Mesodermal cell (in vitro differentiated cells): Measurements from ENCODE around the gene RPL7A.

Source experiments
- H3K27ac ChIP-seq: 2 replicates; pipeline ENCODE4 v1.7.0; 2013; ENCODE audit warnings: mild to moderate bottlenecking, low read depth, low read length, moderate library complexity; ENCODE audit not compliant: severe bottlenecking
- H3K36me3 ChIP-seq: 2 replicates; pipeline ENCODE4 v1.7.1; 2013; ENCODE audit warnings: mild to moderate bottlenecking, low read length, moderate library complexity; ENCODE audit not compliant: control insufficient read depth, insufficient read depth
- H3K4me1 ChIP-seq: one replicate; pipeline ENCODE4 v1.7.1; 2013; ENCODE audit warnings: mild to moderate bottlenecking, low read length; ENCODE audit not compliant: insufficient read depth, control insufficient read depth, poor library complexity, severe bottlenecking
- H3K4me3 ChIP-seq: 2 replicates; pipeline ENCODE4 v1.7.0; 2013; ENCODE audit warnings: low read length, control low read depth, mild to moderate bottlenecking; ENCODE audit not compliant: insufficient read depth, poor library complexity, severe bottlenecking; ENCODE audit errors: extremely low read depth
- H3K9me3 ChIP-seq: 2 replicates; pipeline ENCODE4 v1.7.1; 2013; ENCODE audit warnings: mild to moderate bottlenecking, low read length, moderate library complexity; ENCODE audit not compliant: control insufficient read depth
- WGBS, 2 experiments: methylation state at CpG; one replicate each; pipeline ENCODE4 v1.1.5; 2013; ENCODE audit warnings: missing lambda C conversion rate in 2 of 2; ENCODE audit not compliant: insufficient coverage in 2 of 2; 5-methylcytosine and 5-hydroxymethylcytosine counted together

The RPL7A gene

GRCh38 chr9:133379153-133380086 lies 31.4 kb downstream of the RPL7A start:
- WGBS, 2 experiments, result 83 to 85% methylated on average over 8 of the region's 14 CpGs

GRCh38 chr9:133380734-133381133 lies 32.7 kb downstream of the RPL7A start:
- Histone ChIP-seq H3K4me3 (no peak overlapping the region), H3K36me3 (no peaks in the 10 kb centered on the region), H3K9me3 (no peaks in the 10 kb centered on the region), H3K27ac (no peak overlapping the region), H3K4me1 (no peaks in the 10 kb centered on the region)
- 82 to 100% methylated on average over 1 to 2 of the region's 4 CpGs for WGBS, 2 experiments

More at GRCh38 chr9:133379153-133380086, 31.4 kb downstream of the RPL7A start:
- H3K9me3 ChIP-seq, result no peaks in the 10 kb centered on the region
- H3K4me3 ChIP-seq, result no peak overlapping the region
- no peaks in the 10 kb centered on the region for H3K36me3 ChIP-seq
- H3K27ac ChIP-seq, result no peak overlapping the region
- no peaks in the 10 kb centered on the region for H3K4me1 ChIP-seq

DNA sequence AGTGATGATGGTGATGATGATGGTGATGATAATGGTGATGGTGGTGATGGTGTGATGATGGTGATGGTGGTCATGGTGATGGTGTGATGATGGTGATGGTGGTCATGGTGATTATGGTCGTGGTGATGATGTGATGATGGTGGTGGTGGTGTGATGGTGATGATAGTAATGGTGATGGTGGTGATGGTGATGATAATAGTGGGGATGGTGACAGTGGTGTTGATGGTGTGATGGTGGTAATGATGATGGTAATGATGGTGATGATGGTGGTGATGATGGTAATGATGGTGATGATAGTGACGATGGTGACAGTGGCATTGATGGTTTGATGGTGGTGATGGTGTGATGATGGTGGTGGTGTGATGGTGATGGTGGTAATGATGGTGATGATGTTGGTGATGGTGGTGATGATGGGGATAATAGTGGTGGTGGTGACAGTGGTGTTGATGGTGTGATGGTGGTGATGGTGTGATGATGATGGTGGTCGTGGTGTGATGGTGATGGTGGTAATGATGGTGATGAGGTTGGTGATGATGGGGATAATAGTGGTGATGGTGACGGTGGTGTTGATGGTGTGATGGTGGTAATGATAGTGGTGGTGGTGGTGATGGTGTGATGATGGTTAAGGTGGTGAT lies 34.6 kb downstream of the RPL7A start:
- Histone ChIP-seq H3K36me3 (no peaks in the 10 kb centered on the region), H3K27ac (no peak overlapping the region), H3K4me1 (no peaks in the 10 kb centered on the region), H3K4me3 (no peak overlapping the region), H3K9me3 (no peaks in the 10 kb centered on the region)
- 84 to 86% methylated on average over 4 of the region's 4 CpGs for WGBS, 2 experiments

GRCh38 chr9:133383438-133383837 lies 35.4 kb downstream of the RPL7A start:
- Histone ChIP-seq H3K36me3 (no peaks in the 10 kb centered on the region), H3K4me1 (no peaks in the 10 kb centered on the region), H3K27ac (no peak overlapping the region), H3K9me3 (no peaks in the 10 kb centered on the region), H3K4me3 (no peak overlapping the region)
- 90 to 100% methylated on average over 2 to 3 of the region's 3 CpGs for WGBS, 2 experiments

GRCh38 chr9:133384736-133385321 lies 36.8 kb downstream of the RPL7A start:
- Histone ChIP-seq H3K27ac (no peak overlapping the region), H3K9me3 (no peaks in the 10 kb centered on the region), H3K4me1 (no peaks in the 10 kb centered on the region), H3K4me3 (no peak overlapping the region), H3K36me3 (no peaks in the 10 kb centered on the region)
- WGBS, 2 experiments, result 93 to 95% methylated on average over 15 to 17 of the region's 17 CpGs

DNA sequence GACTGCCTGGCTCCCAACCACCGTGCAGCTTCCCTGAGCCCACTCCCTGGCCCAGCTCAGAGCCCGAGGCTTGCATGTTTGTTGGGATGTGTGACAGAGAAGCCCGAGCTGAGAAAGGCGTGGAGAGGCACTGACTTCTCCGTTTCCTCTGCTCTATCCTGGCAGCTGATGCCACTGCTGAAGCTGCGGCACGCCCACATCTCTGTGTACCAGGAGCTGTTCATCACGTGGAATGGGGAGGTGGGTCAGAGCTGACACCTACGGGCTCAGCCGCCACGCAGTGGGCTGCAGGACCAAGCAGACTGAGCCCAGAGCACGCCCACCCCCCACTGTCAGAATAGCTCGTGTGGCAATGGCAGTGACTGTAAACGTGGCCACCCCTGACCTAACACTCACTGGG lies 37.4 kb downstream of the RPL7A start:
- Histone ChIP-seq H3K4me1 (no peaks in the 10 kb centered on the region), H3K27ac (no peak overlapping the region), H3K36me3 (no peaks in the 10 kb centered on the region), H3K9me3 (peaks cover 2% of the 10 kb centered on the region), H3K4me3 (no peak overlapping the region)
- WGBS, 2 experiments, result 80 to 88% methylated on average over 13 to 14 of the region's 14 CpGs

- Histone ChIP-seq H3K9me3 (peaks cover 4% of the 10 kb centered on the region), H3K4me3 (no peak overlapping the region), H3K27ac (no peak overlapping the region), H3K36me3 (no peaks in the 10 kb centered on the region), H3K4me1 (no peaks in the 10 kb centered on the region)
- WGBS, 2 experiments, result 92 to 93% methylated on average over 6 to 13 of the region's 13 CpGs
Measured at GRCh38 chr9:133386338-133386737, 38.3 kb downstream of the RPL7A start.

DNA sequence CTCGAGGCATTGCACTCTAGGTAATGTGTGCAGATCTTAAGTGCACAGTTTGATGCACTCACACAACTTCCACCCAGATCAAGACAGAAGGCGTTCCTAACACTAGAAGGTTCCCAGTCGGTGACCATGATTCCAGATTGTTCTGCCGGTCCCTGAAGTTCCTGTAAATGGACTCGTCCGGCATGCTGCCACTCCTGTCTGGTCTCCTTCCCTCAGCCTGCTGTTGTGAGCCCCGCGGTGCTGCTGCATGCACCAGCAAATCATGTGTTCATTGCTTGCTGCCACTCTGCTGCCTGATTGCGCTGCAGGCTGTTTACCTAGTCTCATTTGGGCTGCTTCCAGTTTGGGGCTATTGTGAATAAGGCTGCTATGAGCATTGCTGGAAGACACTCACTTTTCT lies 39.7 kb downstream of the RPL7A start:
- 89 to 90% methylated on average over 8 to 9 of the region's 9 CpGs for WGBS, 2 experiments
- H3K27ac ChIP-seq, result no peak overlapping the region
- peaks cover 4% of the 10 kb centered on the region for H3K9me3 ChIP-seq
- H3K36me3 ChIP-seq, result no peaks in the 10 kb centered on the region
- no peaks in the 10 kb centered on the region for H3K4me1 ChIP-seq
- H3K4me3 ChIP-seq, result no peak overlapping the region

- no peaks in the 10 kb centered on the region for H3K4me1 ChIP-seq
- no peak overlapping the region for H3K27ac ChIP-seq
- no peaks in the 10 kb centered on the region for H3K36me3 ChIP-seq
- H3K9me3 ChIP-seq, result peaks cover 4% of the 10 kb centered on the region
- H3K4me3 ChIP-seq, result no peak overlapping the region
- 86 to 88% methylated on average over 11 to 12 of the region's 12 CpGs for WGBS, 2 experiments
Measured at GRCh38 chr9:133389025-133389557, 41.1 kb downstream of the RPL7A start.

GRCh38 chr9:133389562-133389961 lies 41.5 kb downstream of the RPL7A start:
- Histone ChIP-seq H3K27ac (no peak overlapping the region), H3K4me3 (no peak overlapping the region), H3K36me3 (no peaks in the 10 kb centered on the region), H3K4me1 (no peaks in the 10 kb centered on the region), H3K9me3 (peaks cover 4% of the 10 kb centered on the region)
- 91 to 92% methylated on average over 12 of the region's 13 CpGs for WGBS, 2 experiments
